Embryonic facial prominence (tissue), 1 donor: ENCODE results near the gene NEURL2.

Experiments
- DNase-seq: peaks from one replicate; pipeline ENCODE4 v3.0.0-alpha.2; 2016; ENCODE audit errors: extremely low spot score

NEURL2 gene

GRCh38 chr20:45872626-45873025 lies 18.4 kb downstream of the NEURL2 start:
- DNase-seq, result no peak

DNA sequence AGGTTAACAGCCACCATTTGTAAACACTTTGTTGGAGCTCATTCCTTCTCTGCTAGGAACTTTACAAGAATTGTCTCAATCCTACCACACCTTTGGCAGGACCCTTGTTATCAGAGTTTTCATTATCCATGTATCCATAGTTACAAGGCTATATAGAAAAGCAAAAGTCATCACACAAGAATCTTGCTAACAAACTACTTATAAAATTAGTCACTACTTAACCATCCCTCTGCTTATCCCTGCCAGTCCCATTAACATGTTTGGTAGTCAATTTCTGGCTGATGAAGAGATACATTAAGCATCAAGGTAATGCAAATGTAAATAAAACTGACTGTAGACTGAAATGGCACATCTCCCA lies 23.2 kb downstream of the NEURL2 start:
- DNase-seq, result no peak

- DNase-seq, result no peak
Observed at GRCh38 chr20:45867136-45867818, 23.7 kb downstream of the NEURL2 start.

- DNase-seq, result no peak
Observed at GRCh38 chr20:45866454-45866853, 24.6 kb downstream of the NEURL2 start.

DNA sequence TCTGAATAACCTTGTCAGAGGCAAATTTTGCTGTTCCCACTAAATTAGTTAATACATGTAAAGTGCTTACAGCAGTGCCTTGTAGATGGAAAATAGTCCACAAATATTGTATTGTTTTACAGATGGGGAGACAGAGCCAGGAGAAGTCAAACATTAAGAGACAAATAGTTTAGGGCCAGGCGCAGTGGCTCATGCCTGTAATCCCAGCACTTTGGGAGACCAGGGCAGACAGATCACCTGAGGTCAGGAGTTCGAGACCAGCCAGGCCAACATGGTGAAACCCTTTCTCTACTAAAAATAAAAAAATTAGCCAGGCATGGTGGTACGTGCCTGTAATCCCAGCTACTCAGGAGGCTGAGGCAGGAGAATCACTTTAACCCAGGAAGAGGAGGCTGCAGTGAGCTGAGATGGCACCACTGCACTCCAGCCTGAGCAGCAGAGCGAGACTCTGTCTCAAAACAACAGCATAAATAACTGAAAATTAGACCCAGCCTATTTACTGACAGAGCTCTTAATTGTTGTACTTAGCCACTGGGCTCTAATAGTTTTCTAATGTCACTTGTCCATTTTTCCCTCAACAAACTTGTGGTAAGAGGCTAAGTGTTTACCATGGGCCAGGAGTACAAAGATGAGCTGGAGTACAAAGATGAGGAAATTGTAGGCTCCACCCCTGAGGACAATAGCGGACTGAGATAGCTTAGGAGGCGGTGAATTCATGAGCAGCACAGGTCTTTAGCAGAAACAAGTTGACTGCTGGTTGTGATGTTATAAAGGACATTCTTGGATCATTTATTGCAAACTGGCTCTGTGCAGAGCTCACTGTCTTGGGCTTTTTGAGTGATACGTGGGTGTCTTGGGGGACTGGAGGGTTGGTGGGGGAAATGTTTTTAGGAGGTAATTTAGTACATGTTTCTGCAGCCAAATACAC lies 27.2 kb downstream of the NEURL2 start:
- DNase-seq, result no peak

GRCh38 chr20:45861221-45862075 lies 29.6 kb downstream of the NEURL2 start:
- DNase-seq, result no peak

GRCh38 chr20:45860560-45861220 lies 30.3 kb downstream of the NEURL2 start:
- no peak for DNase-seq

GRCh38 chr20:45859916-45860315 lies 31.1 kb downstream of the NEURL2 start:
- no peak for DNase-seq

GRCh38 chr20:45857882-45858216 lies 33.2 kb downstream of the NEURL2 start:
- no peak for DNase-seq

DNA sequence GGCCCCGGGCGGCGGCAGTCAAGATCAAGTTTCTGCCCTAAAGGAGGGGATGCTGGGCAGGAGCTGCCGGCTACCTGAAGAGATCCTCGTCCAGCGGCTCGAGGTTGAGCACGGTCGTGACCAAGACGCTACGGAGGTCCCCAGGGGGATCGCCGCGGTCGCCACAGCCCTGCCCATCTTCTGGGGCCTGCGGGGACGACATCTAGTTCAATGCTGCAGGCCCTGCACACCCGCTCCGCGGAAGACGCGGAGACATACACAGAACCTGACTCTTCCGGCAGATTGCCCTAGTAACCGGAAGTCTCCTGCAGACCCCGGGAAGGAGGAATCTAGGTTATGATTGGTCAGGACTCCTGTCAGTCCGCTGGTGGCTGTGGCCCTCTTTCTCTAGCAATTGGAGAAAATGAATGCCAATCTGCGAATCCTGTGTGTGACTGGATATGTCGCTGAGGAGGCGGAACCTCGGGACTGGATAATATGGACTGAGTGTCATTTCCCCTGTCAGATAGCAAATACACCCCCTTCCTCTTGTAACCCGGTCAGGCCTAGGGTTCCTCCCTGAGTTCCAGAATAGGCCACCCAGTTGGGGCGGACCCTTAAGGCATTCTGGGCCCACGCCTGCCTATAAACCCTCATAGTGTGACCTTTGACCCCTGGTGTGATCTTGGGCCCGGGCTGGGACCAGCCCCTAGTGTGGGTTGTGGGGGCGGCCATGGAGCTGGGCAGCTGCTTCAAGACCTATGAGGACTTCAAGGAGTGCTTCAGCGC lies 33.7 kb downstream of the NEURL2 start, which contains the start of the genes ACOT8 and ZSWIM3:
Gene ACOT8, minus strand, starts transcription at position 279 of the 768 bp plus-strand sequence. Its CDS starts 77 bp downstream, at position 202.
Gene ZSWIM3, plus strand, starts transcription at position 501 of the 768 bp plus-strand sequence. Its CDS starts 212 bp downstream, at position 713.
- peak; percentile 98 for DNase-seq

DNA sequence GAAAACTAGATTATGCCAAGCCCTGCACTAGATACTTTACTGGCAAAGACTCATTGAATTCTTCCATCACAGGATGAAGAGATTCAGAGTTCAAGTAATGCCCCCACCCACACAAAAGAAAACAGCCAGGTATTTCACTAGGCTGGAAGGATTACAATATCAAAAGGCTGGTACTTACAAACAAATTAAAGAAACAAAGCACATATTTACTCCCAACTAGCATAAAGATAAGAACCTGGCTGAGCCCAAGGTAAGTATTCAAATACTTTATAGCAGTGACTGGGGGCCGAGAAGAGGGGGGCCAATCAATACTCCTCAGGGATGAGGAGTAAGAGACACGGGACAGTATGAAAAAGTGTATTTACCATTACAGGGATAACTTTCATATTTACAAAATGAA lies 37.5 kb downstream of the NEURL2 start:
- DNase-seq, result no peak

DNA sequence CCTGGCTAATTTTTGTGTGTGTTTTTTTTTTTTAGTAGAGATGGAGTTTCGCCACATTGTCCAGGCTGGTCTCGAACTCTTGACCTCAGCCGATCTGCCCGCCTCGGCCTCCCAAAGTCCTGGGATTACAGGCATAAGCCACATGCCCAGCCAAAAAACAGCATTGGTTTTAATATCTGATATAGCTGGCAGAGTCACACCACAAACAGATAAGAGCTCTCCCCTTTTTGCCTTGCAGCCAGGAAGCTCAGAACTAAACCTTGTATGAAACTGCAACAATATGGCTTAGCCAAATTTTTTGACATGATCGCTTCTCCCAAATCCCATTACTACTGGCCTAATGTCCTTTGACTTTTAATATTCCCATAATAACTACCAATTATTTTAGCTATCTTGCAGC lies 38.7 kb downstream of the NEURL2 start:
- DNase-seq, result no peak

DNA sequence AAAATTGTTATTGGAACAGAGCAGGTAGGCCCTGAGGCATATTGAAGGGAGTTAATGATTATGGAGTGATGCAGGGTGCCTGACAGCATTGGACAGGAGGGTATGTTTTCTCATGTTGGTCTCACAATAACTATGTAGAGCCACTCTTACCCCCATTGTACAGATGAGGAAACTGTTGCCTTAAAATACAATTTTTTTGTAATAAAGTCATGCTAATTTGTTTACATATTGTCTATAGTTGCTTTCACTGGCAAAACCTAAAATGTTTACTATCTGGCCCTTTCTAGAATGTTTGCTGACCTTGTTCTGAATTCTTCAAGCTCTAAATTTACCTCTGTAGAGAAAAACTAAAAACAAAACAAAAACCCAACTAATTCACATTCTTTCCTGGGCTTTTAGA lies 39.5 kb downstream of the NEURL2 start:
- no peak for DNase-seq

GRCh38 chr20:45850926-45851325 lies 40.1 kb downstream of the NEURL2 start:
- DNase-seq, result no peak

DNA sequence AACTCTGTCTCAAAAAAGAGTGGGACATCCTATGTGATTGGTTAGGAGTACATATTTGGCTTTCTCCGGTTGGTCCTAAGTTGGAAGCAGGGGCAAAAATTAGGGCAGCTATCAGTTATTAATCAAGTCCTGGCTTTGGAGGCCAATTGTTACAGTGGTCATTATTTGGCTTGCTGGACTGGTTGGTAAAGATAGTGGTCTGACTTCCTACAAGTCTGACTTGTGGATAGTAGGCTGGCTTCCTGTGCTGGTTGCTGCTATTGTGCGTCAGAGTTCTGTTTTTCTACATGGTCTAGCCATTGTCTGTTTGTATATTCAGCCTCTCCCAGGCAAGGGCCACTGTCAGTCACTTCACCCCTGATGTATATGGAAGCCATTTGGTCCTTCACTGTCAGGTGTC lies 40.8 kb downstream of the NEURL2 start:
- no peak for DNase-seq

DNA sequence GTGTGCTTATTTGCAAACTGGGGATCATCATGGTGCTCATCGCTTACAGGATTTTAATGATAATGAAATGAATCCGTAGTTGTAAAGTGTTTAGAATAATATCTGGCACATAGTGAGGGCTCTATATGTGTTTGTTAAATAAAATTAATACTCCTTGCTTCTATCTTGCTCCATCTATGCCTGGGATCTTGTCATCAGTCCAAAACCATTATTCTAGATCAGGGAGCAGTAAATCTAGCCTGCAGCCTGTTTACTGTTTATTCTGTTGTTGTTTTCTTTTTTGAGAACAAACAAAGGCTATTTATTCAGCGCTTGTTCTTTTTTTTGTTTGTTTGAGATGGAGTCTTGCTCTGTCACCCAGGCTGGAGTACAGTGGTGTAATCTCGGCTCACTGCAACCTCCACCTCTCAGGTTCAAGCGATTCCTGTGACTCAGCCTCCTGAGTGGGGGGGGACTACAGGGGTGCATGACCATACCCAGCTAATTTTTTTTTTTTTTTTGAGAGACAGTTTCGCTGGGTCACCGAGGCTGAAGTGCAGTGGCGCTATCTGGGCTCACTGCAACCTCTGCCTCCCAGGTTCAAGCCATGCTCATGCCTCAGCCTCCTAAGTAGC lies 41.9 kb downstream of the NEURL2 start:
- DNase-seq, result no peak

- no peak for DNase-seq
Observed at GRCh38 chr20:45848421-45848820, 42.6 kb downstream of the NEURL2 start.

DNA sequence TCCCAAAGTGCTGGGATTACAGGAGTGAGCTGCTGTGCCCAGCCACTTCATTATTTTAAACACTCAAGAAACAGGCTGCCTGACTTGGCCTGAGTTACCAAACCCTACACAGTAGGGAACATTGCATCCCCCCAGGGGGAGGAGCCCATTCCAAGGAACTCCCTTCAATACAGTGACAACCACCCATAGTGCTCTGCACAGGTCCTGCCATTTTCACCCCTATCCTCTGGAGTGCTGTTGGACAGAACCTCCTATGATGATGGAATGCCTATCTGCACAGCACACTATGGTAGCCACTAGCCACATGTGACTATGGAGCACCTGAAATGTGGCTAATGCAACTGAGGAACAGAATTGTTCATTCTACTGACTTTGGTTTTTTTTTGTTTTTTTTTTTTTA lies 45.6 kb downstream of the NEURL2 start:
- DNase-seq, result no peak

DNA sequence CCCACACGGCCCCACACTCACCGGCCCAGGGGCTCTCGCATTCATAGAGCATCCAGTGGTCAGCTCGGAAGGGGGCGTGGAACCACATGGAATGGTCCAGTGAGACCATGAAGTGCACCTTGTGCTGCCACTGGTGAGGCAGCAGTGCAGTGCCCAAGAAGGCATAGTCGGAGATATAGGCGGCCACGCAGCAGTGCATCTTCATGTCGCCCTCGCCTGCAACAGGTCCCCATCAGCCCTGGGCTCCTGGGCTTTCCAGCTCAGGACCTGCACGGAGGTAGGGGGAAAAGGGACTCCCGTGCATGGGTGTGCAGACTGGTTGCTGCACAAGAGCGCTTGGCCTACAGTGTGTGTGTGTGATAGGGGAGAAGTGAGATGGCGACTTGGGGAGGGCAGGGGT lies 47.5 kb downstream of the NEURL2 start:
- no peak for DNase-seq

- no peak for DNase-seq
Observed at GRCh38 chr20:45842169-45842812, 48.7 kb downstream of the NEURL2 start.
